CD14-positive monocyte (primary cell): ENCODE data around the gene DAD1. TPM values are rescaled to one million over a fixed set of nuclear protein-coding genes. Genes with fewer than 3 reads are reported as not detected.

Experiments used
- DNase-seq, 3 donors: peaks; one replicate each; pipeline ENCODE4 v3.0.0-alpha.2; 2011 to 2022
- H2AFZ ChIP-seq: 2 replicates; pipeline ENCODE4 v1.6.0; 2012; ENCODE audit warnings: mild to moderate bottlenecking, low read depth, low read length, inconsistent platforms; ENCODE audit not compliant: insufficient read depth, poor library complexity, severe bottlenecking
- H3K27ac ChIP-seq, 2 donors: 1 replicate in 1 of 2; 2 replicates in 1 of 2; pipeline ENCODE4 v1.5.1; 2012 to 2013; ENCODE audit warnings: low read length in 2 of 2, control low read depth in 1 of 2, inconsistent platforms in 1 of 2, low read depth in 1 of 2, mild to moderate bottlenecking in 1 of 2
- H3K27me3 ChIP-seq, 2 donors: one replicate each; pipeline versions ENCODE4 v1.6.0 to v1.6.1; 2011 to 2013; ENCODE audit warnings: low read length in 2 of 2; ENCODE audit not compliant: control insufficient read depth in 2 of 2, insufficient read depth in 2 of 2
- H3K36me3 ChIP-seq, 2 donors: replicated peaks in 1 of 2; 1 replicate in 1 of 2; 2 replicates in 1 of 2; pipeline versions ENCODE4 v1.5.1 to v1.6.1; 2012 to 2013; ENCODE audit warnings: low read length in 2 of 2, control low read depth in 1 of 2, inconsistent platforms in 1 of 2, mild to moderate bottlenecking in 1 of 2; ENCODE audit not compliant: insufficient read depth in 2 of 2, control insufficient read depth in 1 of 2
- H3K4me1 ChIP-seq, 2 donors: 1 replicate in 1 of 2; 2 replicates in 1 of 2; pipeline versions ENCODE4 v1.5.1 to v1.6.1; 2012 to 2013; ENCODE audit warnings: low read length in 2 of 2, control low read depth in 1 of 2, inconsistent platforms in 1 of 2, mild to moderate bottlenecking in 1 of 2, moderate library complexity in 1 of 2; ENCODE audit not compliant: insufficient read depth in 2 of 2, control insufficient read depth in 1 of 2
- H3K4me2 ChIP-seq: replicated peaks from 2 replicates; pipeline ENCODE3; 2012; ENCODE audit warnings: low read length, moderate library complexity, mild to moderate bottlenecking; ENCODE audit not compliant: poor library complexity, severe bottlenecking; ENCODE audit errors: extremely low read depth
- H3K4me3 ChIP-seq, 3 experiments: fragments of 200-600 bp in 1 of 3; sonication (generic) in 1 of 3; replicated peaks in 1 of 3; 1 replicate in 2 of 3; 2 replicates in 1 of 3; pipeline ENCODE4 v1.5.1; 2011 to 2013; ENCODE audit warnings: low read length in 3 of 3, mild to moderate bottlenecking in 3 of 3, control low read depth in 2 of 3, low read depth in 2 of 3, inconsistent platforms in 1 of 3, moderate library complexity in 1 of 3
- H3K79me2 ChIP-seq: 2 replicates; pipeline ENCODE4 v1.6.0; 2012; ENCODE audit warnings: mild to moderate bottlenecking, control low read depth, inconsistent platforms, low read length, moderate library complexity; ENCODE audit not compliant: insufficient read depth
- H3K9ac ChIP-seq: 2 replicates; pipeline ENCODE4 v1.6.0; 2017; ENCODE audit warnings: low read length, mild to moderate bottlenecking; ENCODE audit not compliant: insufficient read depth, poor library complexity, severe bottlenecking
- H3K9me3 ChIP-seq, 2 donors: replicated peaks in 1 of 2; 1 replicate in 1 of 2; 2 replicates in 1 of 2; pipeline versions ENCODE4 v1.5.1 to v1.6.1; 2012 to 2013; ENCODE audit warnings: low read length in 2 of 2, control low read depth in 1 of 2; ENCODE audit not compliant: control insufficient read depth in 1 of 2, insufficient read depth in 1 of 2
- H4K20me1 ChIP-seq: 2 replicates; pipeline ENCODE4 v1.6.0; 2012; ENCODE audit warnings: mild to moderate bottlenecking, low read length, control low read depth, moderate library complexity; ENCODE audit not compliant: insufficient read depth
- H3K27ac Mint-ChIP-seq, 7 donors: one replicate each; pipeline ENCODE4 v1.8.0; 2020; ENCODE audit warnings: mild to moderate bottlenecking in 7 of 7, mixed read lengths in 7 of 7, moderate library complexity in 6 of 7, inconsistent platforms in 2 of 7
- H3K27me3 Mint-ChIP-seq, 3 donors: one replicate each; pipeline ENCODE4 v1.8.0; 2021 to 2022; ENCODE audit warnings: low read depth in 3 of 3, mild to moderate bottlenecking in 3 of 3, mixed read lengths in 3 of 3, moderate library complexity in 3 of 3, inconsistent platforms in 1 of 3
- H3K36me3 Mint-ChIP-seq, 2 donors: one replicate each; pipeline ENCODE4 v1.8.0; 2020; ENCODE audit warnings: mixed read lengths in 2 of 2, inconsistent platforms in 1 of 2, mild to moderate bottlenecking in 1 of 2
- H3K4me1 Mint-ChIP-seq: one replicate; pipeline ENCODE4 v1.8.0; 2020; ENCODE audit warnings: mild to moderate bottlenecking, mixed read lengths
- H3K4me3 Mint-ChIP-seq, 2 donors: one replicate each; pipeline ENCODE4 v1.8.0; 2020; ENCODE audit warnings: mild to moderate bottlenecking in 2 of 2, mixed read lengths in 2 of 2, moderate library complexity in 1 of 2
- H3K9me3 Mint-ChIP-seq, 7 donors: one replicate each; pipeline ENCODE4 v1.8.0; 2020 to 2022; ENCODE audit warnings: mixed read lengths in 7 of 7, mild to moderate bottlenecking in 6 of 7, moderate library complexity in 6 of 7, inconsistent platforms in 2 of 7
- WGBS: methylation state at CpG from one replicate; pipeline ENCODE4 v1.1.5; 2013; ENCODE audit warnings: missing lambda C conversion rate; ENCODE audit not compliant: insufficient coverage; 5-methylcytosine and 5-hydroxymethylcytosine counted together
- intact Hi-C, 2 donors: fragments of 100-400 bp; cut with micrococcal nuclease; formaldehyde crosslinking; loops; one replicate each; pipeline versions ENCODE4 v1.15.0 to v1.15.1; 2023
- polyA plus RNA-seq, 3 donors: library from polyadenylated mRNA; depleted of rRNA in 1 of 3; unstranded in 2 of 3; stranded (reverse) in 1 of 3; fragments of 300-500 nt in 2 of 3; fragments of >200 nt in 1 of 3; fragmentation: Illumina TruSeq in 2 of 3; gene quantifications; 1 replicate in 2 of 3; 2 replicates in 1 of 3; pipeline ENCODE4 v1.2.3, GENCODE V29; 2012 to 2021
- small RNA-seq: library from RNA; depleted of rRNA; stranded (forward); fragments of <200 nt; gene quantifications from one replicate; pipeline ENCODE3, GENCODE V24; 2012; ENCODE audit warnings: low read depth; ENCODE audit not compliant: insufficient read length
- TF ChIP-seq, protein P1 (sequence below): fragments of 200-600 bp; IDR thresholded peaks from one replicate; pipeline ENCODE4 v1.8.0; 2022; ENCODE audit warnings: antibody characterized with exemption, mild to moderate bottlenecking

Gene DAD1
- polyA plus RNA-seq, 3 donors, result 126 to 444 (median 440) TPM

- Histone ChIP-seq H3K9me3 (no peaks in the 10 kb centered on the region), H2AFZ (no peak overlapping the region), H4K20me1 (no peaks in the 10 kb centered on the region), H3K36me3 (no peaks in the 10 kb centered on the region), H3K27ac (no peak overlapping the region), H3K27me3 (no peaks in the 10 kb centered on the region), H3K4me2 (no peak overlapping the region), H3K9ac (no peak overlapping the region), H3K79me2 (no peaks in the 10 kb centered on the region), H3K4me1 (no peaks in the 10 kb centered on the region), H3K4me3 (no peak overlapping the region)
- H3K27me3 Mint-ChIP-seq, result peaks cover 0 to 3% (median 2%) of the 10 kb centered on the region in 3 donors
- TF ChIP-seq, protein P1, sequence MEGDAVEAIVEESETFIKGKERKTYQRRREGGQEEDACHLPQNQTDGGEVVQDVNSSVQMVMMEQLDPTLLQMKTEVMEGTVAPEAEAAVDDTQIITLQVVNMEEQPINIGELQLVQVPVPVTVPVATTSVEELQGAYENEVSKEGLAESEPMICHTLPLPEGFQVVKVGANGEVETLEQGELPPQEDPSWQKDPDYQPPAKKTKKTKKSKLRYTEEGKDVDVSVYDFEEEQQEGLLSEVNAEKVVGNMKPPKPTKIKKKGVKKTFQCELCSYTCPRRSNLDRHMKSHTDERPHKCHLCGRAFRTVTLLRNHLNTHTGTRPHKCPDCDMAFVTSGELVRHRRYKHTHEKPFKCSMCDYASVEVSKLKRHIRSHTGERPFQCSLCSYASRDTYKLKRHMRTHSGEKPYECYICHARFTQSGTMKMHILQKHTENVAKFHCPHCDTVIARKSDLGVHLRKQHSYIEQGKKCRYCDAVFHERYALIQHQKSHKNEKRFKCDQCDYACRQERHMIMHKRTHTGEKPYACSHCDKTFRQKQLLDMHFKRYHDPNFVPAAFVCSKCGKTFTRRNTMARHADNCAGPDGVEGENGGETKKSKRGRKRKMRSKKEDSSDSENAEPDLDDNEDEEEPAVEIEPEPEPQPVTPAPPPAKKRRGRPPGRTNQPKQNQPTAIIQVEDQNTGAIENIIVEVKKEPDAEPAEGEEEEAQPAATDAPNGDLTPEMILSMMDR, result no peak
- H3K27ac Mint-ChIP-seq, result no peak overlapping the region
- no peak for DNase-seq
- H3K36me3 Mint-ChIP-seq, result no peaks in the 10 kb centered on the region
- intact Hi-C loops, result no loop called here
- H3K4me3 Mint-ChIP-seq, result no peak overlapping the region
- peaks cover 5% of the 10 kb centered on the region for H3K4me1 Mint-ChIP-seq
- no peaks in the 10 kb centered on the region for H3K9me3 Mint-ChIP-seq
- WGBS, result no CpG with 5 or more reads among the region's 7 CpGs
Measured at GRCh38 chr14:22517117-22517720, 71.8 kb downstream of the DAD1 start.

DNA sequence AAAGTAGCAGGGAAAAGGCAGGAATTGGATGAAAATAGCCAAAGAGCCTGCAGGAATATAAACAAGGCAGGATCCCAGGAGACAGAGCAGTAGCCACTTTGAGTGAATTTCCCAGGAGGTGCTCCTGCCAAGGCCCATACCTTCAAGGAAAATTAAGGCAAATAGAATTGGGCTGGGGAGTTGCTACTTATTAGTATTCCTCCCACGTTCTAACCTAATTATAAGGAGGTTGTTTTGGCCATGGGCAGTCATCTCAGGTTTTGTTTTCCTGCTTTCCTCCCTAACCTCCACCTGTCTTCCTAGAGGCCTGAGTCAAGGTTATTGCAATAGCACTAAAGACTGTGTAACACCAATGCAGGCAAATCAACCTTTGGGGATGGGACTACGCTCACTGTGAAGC is 73.1 kb downstream of the DAD1 start:
- H2AFZ ChIP-seq, result no peak overlapping the region
- H3K4me3 ChIP-seq, result no peak overlapping the region
- no peaks in the 10 kb centered on the region for H3K4me1 ChIP-seq
- no peak overlapping the region for H3K4me3 Mint-ChIP-seq
- intact Hi-C loops, result no loop called here
- H3K36me3 ChIP-seq, result no peaks in the 10 kb centered on the region
- no peak overlapping the region for H3K4me2 ChIP-seq
- 100% methylated on average over 1 of the region's 2 CpGs for WGBS
- H3K36me3 Mint-ChIP-seq, result no peaks in the 10 kb centered on the region
- H3K9me3 Mint-ChIP-seq, result no peaks in the 10 kb centered on the region
- H3K79me2 ChIP-seq, result no peaks in the 10 kb centered on the region
- H3K27me3 ChIP-seq, result no peaks in the 10 kb centered on the region
- H3K27ac ChIP-seq, result no peak overlapping the region
- no peaks in the 10 kb centered on the region for H3K9me3 ChIP-seq
- no peaks in the 10 kb centered on the region for H4K20me1 ChIP-seq
- no peak for DNase-seq
- H3K4me1 Mint-ChIP-seq, result peaks cover 4% of the 10 kb centered on the region
- peaks cover 0 to 3% (median 2%) of the 10 kb centered on the region in 3 donors for H3K27me3 Mint-ChIP-seq
- no peak overlapping the region for H3K27ac Mint-ChIP-seq
- TF ChIP-seq, protein P1, result no peak
- H3K9ac ChIP-seq, result no peak overlapping the region

Small RNAs within 50 kb of the gene (small RNA-seq; reads per million reads assigned to genes)
- gene TRAJ1, result not detected
- not detected for gene TRAJ10
- not detected for gene TRAJ11
- gene TRAJ12, result not detected
- gene TRAJ13, result not detected
- gene TRAJ14, result not detected
- not detected for gene TRAJ16
- gene TRAJ17, result not detected
- gene TRAJ18, result not detected
- gene TRAJ19, result not detected
- not detected for gene TRAJ2
- gene TRAJ20, result not detected
- not detected for gene TRAJ21
- gene TRAJ22, result not detected
- not detected for gene TRAJ23
- gene TRAJ24, result not detected
- not detected for gene TRAJ25
- not detected for gene TRAJ26
- gene TRAJ27, result not detected
- not detected for gene TRAJ28
- gene TRAJ3, result not detected
- gene TRAJ4, result not detected
- gene TRAJ5, result not detected
- gene TRAJ6, result not detected
- gene TRAJ7, result not detected
- gene TRAJ8, result not detected
- not detected for gene TRAJ9

Other genes starting within 250 kb of the DAD1 start
- 10 to 100 TPM in 2 of 3 donors, 1 to 10 TPM in 1; 9.4 to 13.4 (median 12.5) TPM for gene ABHD4, start 9.1 kb upstream of the DAD1 start, polyA plus RNA-seq
- gene OR6J1, start 55.1 kb upstream of the DAD1 start, polyA plus RNA-seq, result not detected
- 100 to 1,000 TPM in 1 of 3 donors, 10 to 100 TPM in 2; 61.2 to 264 (median 86.9) TPM for gene OXA1L, start 177.5 kb upstream of the DAD1 start, polyA plus RNA-seq
- gene SLC7A7, start 226.2 kb upstream of the DAD1 start, polyA plus RNA-seq, result 100 to 1,000 TPM; 262 to 425 (median 371) TPM
- gene MRPL52, start 240.7 kb upstream of the DAD1 start, polyA plus RNA-seq, result 100 to 1,000 TPM in 2 of 3 donors, 10 to 100 TPM in 1; 32.3 to 164 (median 130) TPM
- 1 to 10 TPM in 1 of 3 donors, under 1 TPM in 2; 0.14 to 4.6 (median 0.44) TPM for gene MMP14, start 247.4 kb upstream of the DAD1 start, polyA plus RNA-seq